Fibroblast of the aortic adventitia (primary cell): ENCODE results near the gene SMC6. TPM values are rescaled to one million over a fixed set of nuclear protein-coding genes. Genes with fewer than 3 reads are reported as not detected.

Experiments
- DNase-seq: peaks from one replicate; pipeline ENCODE4 v3.0.0-alpha.2; 2010; ENCODE audit warnings: low read depth
- H3K4me3 ChIP-seq: 2 replicates; pipeline ENCODE4 v1.5.1; 2011; ENCODE audit warnings: low read depth, mild to moderate bottlenecking, control low read depth, low read length, moderate library complexity
- CTCF ChIP-seq: IDR thresholded peaks from 2 replicates; pipeline ENCODE4 v1.5.1; 2011; ENCODE audit warnings: mild to moderate bottlenecking, low read length, control low read depth, inconsistent platforms; ENCODE audit not compliant: insufficient read depth
- total RNA-seq: library from RNA; depleted of rRNA; stranded (reverse); fragments of >200 nt; gene quantifications from 2 replicates; pipeline ENCODE4 v1.2.3, GENCODE V29; 2012; ENCODE audit warnings: low replicate concordance

SMC6 gene
- total RNA-seq, 1 donor = 31.0 TPM

- DNase-seq = no peak
- H3K4me3 ChIP-seq = no peak overlapping the region
- TF ChIP-seq CTCF = no peak
Observed at GRCh38 chr2:17625446-17625845, 128.2 kb downstream of the SMC6 start.

GRCh38 chr2:17621781-17622180 is 131.8 kb downstream of the SMC6 start:
- peak; percentile 77 for DNase-seq
- no peak for TF ChIP-seq CTCF
- H3K4me3 ChIP-seq = no peak overlapping the region

- DNase-seq = peak; percentile 77
- H3K4me3 ChIP-seq = no peak overlapping the region
- TF ChIP-seq CTCF = no peak
Observed at GRCh38 chr2:17620841-17621240, 132.8 kb downstream of the SMC6 start.

GRCh38 chr2:17620280-17620679 is 133.3 kb downstream of the SMC6 start:
- TF ChIP-seq CTCF = no peak
- DNase-seq = peak; percentile 56
- H3K4me3 ChIP-seq = no peak overlapping the region

- TF ChIP-seq CTCF = no peak
- no peak for DNase-seq
- no peak overlapping the region for H3K4me3 ChIP-seq
Observed at GRCh38 chr2:17617955-17618354, 135.7 kb downstream of the SMC6 start.

GRCh38 chr2:17617516-17617915 is 136.1 kb downstream of the SMC6 start:
- H3K4me3 ChIP-seq = no peak overlapping the region
- no peak for TF ChIP-seq CTCF
- DNase-seq = no peak

- no peak for DNase-seq
- no peak for TF ChIP-seq CTCF
- no peak overlapping the region for H3K4me3 ChIP-seq
Observed at GRCh38 chr2:17616405-17616804, 137.2 kb downstream of the SMC6 start.
